Measurements from ENCODE around the gene PDCL2.
A peak's percentile ranks its signal among the peaks of the same experiment; 100 is the strongest.
"Not testable (repeated sequence)": the region's sequence is repeated elsewhere in the genome, so short reads cannot be mapped to it uniquely, and the experiment has no call there.

The PDCL2 gene

GRCh38 chr4:55560096-55560495 is 31.9 kb downstream of the PDCL2 start:
- Histone ChIP-seq H3K27ac (ENCODE audit: low read length) (no peak overlapping the region), H3K36me3 (replicated peaks; ENCODE audit: insufficient read depth, low read length) (no peaks in the 10 kb centered on the region), H3K79me2 (ENCODE audit: low read length) (no peaks in the 10 kb centered on the region), H3K4me3 (ENCODE audit: low read length) (no peak overlapping the region), H3K4me1 (ENCODE audit: low read length) (peaks cover 12% of the 10 kb centered on the region), H4K20me1 (ENCODE audit: insufficient read depth, low read length) (no peaks in the 10 kb centered on the region), H3K9ac (ENCODE audit: low read length) (no peak overlapping the region), H3K27me3 (replicated peaks; ENCODE audit: insufficient read depth, low read length) (no peaks in the 10 kb centered on the region), H3K9me2 (replicated peaks; ENCODE audit: insufficient read depth, low read length) (no peaks in the 10 kb centered on the region), H2AFZ (ENCODE audit: low read length) (no peak overlapping the region), H3K4me2 (ENCODE audit: low read depth, low read length) (no peak overlapping the region), H3K9me3 (replicated peaks; ENCODE audit: insufficient read depth, low read length) (no peaks in the 10 kb centered on the region), H3F3A (ENCODE audit: insufficient read depth, low read length) (no peaks in the 10 kb centered on the region)
- no peak for DNase-seq
- no peak for TF ChIP-seq CTCF (IDR thresholded peaks at IDR 0.05; ENCODE audit: low read length)
- TF ChIP-seq EZH2phosphoT487 (IDR thresholded peaks at IDR 0.05; ENCODE audit: low read length) = no peak
- TF ChIP-seq EZH2 (optimal IDR thresholded peaks at IDR 0.05; ENCODE audit: low read depth, low read length) = no peak

GRCh38 chr4:55554453-55555030 is 37.5 kb downstream of the PDCL2 start:
- H3K27ac ChIP-seq (ENCODE audit: low read length) = no peak overlapping the region
- H3K4me3 ChIP-seq (ENCODE audit: low read length) = no peak overlapping the region
- TF ChIP-seq EZH2phosphoT487 (IDR thresholded peaks at IDR 0.05; ENCODE audit: low read length) (no peak), EZH2 (optimal IDR thresholded peaks at IDR 0.05; ENCODE audit: low read depth, low read length) (no peak), CTCF (IDR thresholded peaks at IDR 0.05; ENCODE audit: low read length) (peak; percentile 26; the same call in 1 of the 2 replicates)
- no peaks in the 10 kb centered on the region for H3K27me3 ChIP-seq (replicated peaks; ENCODE audit: insufficient read depth, low read length)
- H3K4me1 ChIP-seq (ENCODE audit: low read length) = no peaks in the 10 kb centered on the region
- H3K9me3 ChIP-seq (replicated peaks; ENCODE audit: insufficient read depth, low read length) = no peaks in the 10 kb centered on the region
- H3K9ac ChIP-seq (ENCODE audit: low read length) = no peak overlapping the region
- no peaks in the 10 kb centered on the region for H4K20me1 ChIP-seq (ENCODE audit: insufficient read depth, low read length)
- DNase-seq = peak; percentile 32
- no peak overlapping the region for H2AFZ ChIP-seq (ENCODE audit: low read length)
- no peaks in the 10 kb centered on the region for H3F3A ChIP-seq (ENCODE audit: insufficient read depth, low read length)
- H3K9me2 ChIP-seq (replicated peaks; ENCODE audit: insufficient read depth, low read length) = no peaks in the 10 kb centered on the region
- H3K36me3 ChIP-seq (replicated peaks; ENCODE audit: insufficient read depth, low read length) = no peaks in the 10 kb centered on the region
- no peaks in the 10 kb centered on the region for H3K79me2 ChIP-seq (ENCODE audit: low read length)
- H3K4me2 ChIP-seq (ENCODE audit: low read depth, low read length) = no peak overlapping the region

- Histone ChIP-seq H3K4me1 (ENCODE audit: low read length) (no peaks in the 10 kb centered on the region), H3F3A (ENCODE audit: insufficient read depth, low read length) (no peaks in the 10 kb centered on the region), H3K9me3 (replicated peaks; ENCODE audit: insufficient read depth, low read length) (no peaks in the 10 kb centered on the region), H3K9me2 (replicated peaks; ENCODE audit: insufficient read depth, low read length) (no peaks in the 10 kb centered on the region), H3K4me2 (ENCODE audit: low read depth, low read length) (no peak overlapping the region), H3K27ac (ENCODE audit: low read length) (no peak overlapping the region), H2AFZ (ENCODE audit: low read length) (no peak overlapping the region), H3K4me3 (ENCODE audit: low read length) (no peak overlapping the region), H3K27me3 (replicated peaks; ENCODE audit: insufficient read depth, low read length) (no peaks in the 10 kb centered on the region), H4K20me1 (ENCODE audit: insufficient read depth, low read length) (no peaks in the 10 kb centered on the region), H3K36me3 (replicated peaks; ENCODE audit: insufficient read depth, low read length) (no peaks in the 10 kb centered on the region), H3K9ac (ENCODE audit: low read length) (no peak overlapping the region), H3K79me2 (ENCODE audit: low read length) (no peaks in the 10 kb centered on the region)
- no peak for DNase-seq
- TF ChIP-seq EZH2phosphoT487 (IDR thresholded peaks at IDR 0.05; ENCODE audit: low read length) (no peak), CTCF (IDR thresholded peaks at IDR 0.05; ENCODE audit: low read length) (no peak), EZH2 (optimal IDR thresholded peaks at IDR 0.05; ENCODE audit: low read depth, low read length) (no peak)
Measured at GRCh38 chr4:55553441-55554201, 38.4 kb downstream of the PDCL2 start.

GRCh38 chr4:55551964-55552363 is 40.1 kb downstream of the PDCL2 start:
- not testable (repeated sequence) for H3K27me3 ChIP-seq (replicated peaks; ENCODE audit: insufficient read depth, low read length); H3K4me3 ChIP-seq (ENCODE audit: low read length); H3K9ac ChIP-seq (ENCODE audit: low read length); H3F3A ChIP-seq (ENCODE audit: insufficient read depth, low read length); H3K4me1 ChIP-seq (ENCODE audit: low read length); DNase-seq; H3K27ac ChIP-seq (ENCODE audit: low read length); H3K79me2 ChIP-seq (ENCODE audit: low read length); H2AFZ ChIP-seq (ENCODE audit: low read length); H3K36me3 ChIP-seq (replicated peaks; ENCODE audit: insufficient read depth, low read length); H4K20me1 ChIP-seq (ENCODE audit: insufficient read depth, low read length); H3K9me3 ChIP-seq (replicated peaks; ENCODE audit: insufficient read depth, low read length); H3K4me2 ChIP-seq (ENCODE audit: low read depth, low read length); H3K9me2 ChIP-seq (replicated peaks; ENCODE audit: insufficient read depth, low read length)
